Breast epithelium (tissue), 4 donors: ENCODE data around the gene COL5A1. TPM values are rescaled to one million over a fixed set of nuclear protein-coding genes. Genes with fewer than 3 reads are reported as not detected.
A peak's percentile ranks its signal among the peaks of the same experiment; 100 is the strongest.

Experiments used
- DNase-seq, 2 donors: peaks; one replicate each; pipeline ENCODE4 v3.0.0-alpha.2; 2019; ENCODE audit warnings: low spot score in 2 of 2
- H3K27ac ChIP-seq, 2 donors: fragments of 200-600 bp; sonication (generic) in 1 of 2; one replicate each; pipeline ENCODE4 v1.5.1; 2016 to 2019; ENCODE audit warnings: mild to moderate bottlenecking in 1 of 2
- H3K27me3 ChIP-seq, 2 donors: fragments of 200-600 bp; sonication (generic) in 1 of 2; one replicate each; pipeline versions ENCODE4 v1.5.1 to v1.6.0; 2017 to 2019; ENCODE audit warnings: control low read depth in 1 of 2, mild to moderate bottlenecking in 1 of 2
- H3K36me3 ChIP-seq: fragments of 200-600 bp; one replicate; pipeline ENCODE4 v1.5.1; 2019
- H3K4me1 ChIP-seq, 2 donors: fragments of 200-600 bp; sonication (generic); one replicate each; pipeline ENCODE4 v1.5.1; 2016 to 2019; ENCODE audit warnings: control low read depth in 1 of 2
- H3K4me3 ChIP-seq, 3 donors: fragments of 200-600 bp; sonication (generic); 1 replicate in 2 of 3; 2 replicates in 1 of 3; pipeline ENCODE4 v1.5.1; 2016 to 2019; ENCODE audit warnings: mild to moderate bottlenecking in 3 of 3, moderate library complexity in 2 of 3
- H3K9me3 ChIP-seq, 2 donors: fragments of 200-600 bp; sonication (generic) in 1 of 2; one replicate each; pipeline ENCODE4 v1.5.1; 2016 to 2019; ENCODE audit warnings: control low read depth in 1 of 2
- POLR2A ChIP-seq: fragments of 450-650 bp; IDR thresholded peaks from one replicate; pipeline ENCODE4 v1.6.1; 2016; ENCODE audit warnings: antibody characterized with exemption, mild to moderate bottlenecking, moderate library complexity
- POLR2AphosphoS5 ChIP-seq, 3 donors: sonication (generic); formaldehyde crosslinking; IDR thresholded peaks; one replicate each; pipeline ENCODE4 v1.6.1; 2017; ENCODE audit warnings: antibody characterized with exemption in 3 of 3
- intact Hi-C: fragments of 100-400 bp; cut with DNase I; formaldehyde crosslinking; loops from one replicate; pipeline ENCODE4 v1.15.1; 2023; ENCODE audit warnings: low total_unique reads
- total RNA-seq, 3 donors: library from RNA; depleted of rRNA; stranded (reverse); fragments of >200 nt; gene quantifications; one replicate each; pipeline ENCODE4 v1.1.0, GENCODE V29; 2016
- TF ChIP-seq, protein P1 (sequence below), 3 donors: fragments of 450-650 bp; IDR thresholded peaks; one replicate each; pipeline ENCODE4 v1.5.1; 2016 to 2017; ENCODE audit warnings: antibody characterized with exemption in 3 of 3, mild to moderate bottlenecking in 3 of 3, moderate library complexity in 3 of 3

The COL5A1 gene
- total RNA-seq, 3 donors from 2014 or later = 12.1 to 17.0 (median 15.4) TPM

DNA sequence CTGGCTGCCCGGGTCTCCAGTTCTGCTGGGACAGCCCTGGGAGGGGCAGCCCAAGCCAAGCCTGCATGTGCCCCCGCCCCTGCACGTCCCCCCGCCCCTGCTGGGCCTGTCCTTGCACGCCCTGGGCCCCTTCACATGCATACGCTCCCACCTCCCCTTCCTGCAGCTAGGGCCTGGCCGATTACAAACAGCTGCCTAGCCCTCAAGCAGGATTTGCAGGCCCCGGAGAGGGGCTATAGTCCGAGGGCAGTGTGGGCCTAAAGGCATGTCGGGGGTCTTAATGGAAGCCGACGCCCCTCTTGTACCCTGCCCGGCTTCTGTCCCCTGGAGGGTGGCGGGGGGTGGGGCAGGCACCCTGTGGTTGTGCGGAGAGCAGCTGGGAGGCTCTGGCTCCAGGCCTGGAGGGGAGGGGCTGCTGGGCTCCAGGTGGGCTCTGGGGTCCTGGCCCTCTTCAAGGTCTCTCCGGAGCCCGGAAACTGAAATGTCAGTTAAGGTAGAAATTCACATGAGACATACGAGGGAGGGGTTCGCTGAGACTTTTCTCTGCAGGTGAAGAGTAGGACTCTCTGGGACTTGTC, 16.9 kb downstream of the COL5A1 start:
- intact Hi-C loops = no loop called here
- Histone ChIP-seq H3K4me1 (peaks cover 0 to under 1% of the 10 kb centered on the region in 2 donors), H3K27me3 (no peaks in the 10 kb centered on the region), H3K9me3 (peaks cover 0 to 7% of the 10 kb centered on the region in 2 donors), H3K4me3 (no peak overlapping the region), H3K27ac (peak overlapping the region in 1 of 2 donors; percentile 61), H3K36me3 (no peaks in the 10 kb centered on the region)
- TF ChIP-seq POLR2AphosphoS5 (IDR thresholded peaks at IDR 0.05) (no peak), POLR2A (no peak)
- TF ChIP-seq, protein P1, sequence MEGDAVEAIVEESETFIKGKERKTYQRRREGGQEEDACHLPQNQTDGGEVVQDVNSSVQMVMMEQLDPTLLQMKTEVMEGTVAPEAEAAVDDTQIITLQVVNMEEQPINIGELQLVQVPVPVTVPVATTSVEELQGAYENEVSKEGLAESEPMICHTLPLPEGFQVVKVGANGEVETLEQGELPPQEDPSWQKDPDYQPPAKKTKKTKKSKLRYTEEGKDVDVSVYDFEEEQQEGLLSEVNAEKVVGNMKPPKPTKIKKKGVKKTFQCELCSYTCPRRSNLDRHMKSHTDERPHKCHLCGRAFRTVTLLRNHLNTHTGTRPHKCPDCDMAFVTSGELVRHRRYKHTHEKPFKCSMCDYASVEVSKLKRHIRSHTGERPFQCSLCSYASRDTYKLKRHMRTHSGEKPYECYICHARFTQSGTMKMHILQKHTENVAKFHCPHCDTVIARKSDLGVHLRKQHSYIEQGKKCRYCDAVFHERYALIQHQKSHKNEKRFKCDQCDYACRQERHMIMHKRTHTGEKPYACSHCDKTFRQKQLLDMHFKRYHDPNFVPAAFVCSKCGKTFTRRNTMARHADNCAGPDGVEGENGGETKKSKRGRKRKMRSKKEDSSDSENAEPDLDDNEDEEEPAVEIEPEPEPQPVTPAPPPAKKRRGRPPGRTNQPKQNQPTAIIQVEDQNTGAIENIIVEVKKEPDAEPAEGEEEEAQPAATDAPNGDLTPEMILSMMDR (IDR thresholded peaks at IDR 0.05) = no peak
- no peak for DNase-seq

DNA sequence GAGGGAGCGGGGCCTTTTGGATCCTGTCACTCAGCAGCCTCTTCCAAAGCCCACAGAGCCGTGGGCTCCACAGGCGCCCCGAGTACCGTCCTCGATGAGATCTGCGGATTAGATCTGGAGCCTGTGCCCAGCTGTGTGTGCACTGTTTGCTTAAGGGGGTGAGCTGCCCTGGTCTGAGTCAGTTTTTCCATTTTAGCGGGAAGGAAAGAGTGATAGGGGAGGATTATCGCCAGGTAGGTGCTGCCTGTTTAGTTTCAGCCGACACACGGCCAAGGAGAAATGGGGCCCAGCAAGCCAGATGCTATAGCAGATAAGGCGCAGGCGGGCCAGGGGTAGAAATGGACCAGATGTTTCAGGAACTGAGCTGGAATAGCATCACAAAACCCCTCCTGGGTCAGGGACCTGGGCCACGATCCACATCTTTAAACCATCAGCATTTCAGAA, 18.1 kb downstream of the COL5A1 start:
- Histone ChIP-seq H3K27ac (peak overlapping the region in 1 of 2 donors; percentile 55), H3K27me3 (no peaks in the 10 kb centered on the region), H3K4me3 (no peak overlapping the region), H3K9me3 (peaks cover 0 to 7% of the 10 kb centered on the region in 2 donors), H3K4me1 (no peaks in the 10 kb centered on the region), H3K36me3 (no peaks in the 10 kb centered on the region)
- intact Hi-C loops = loop anchor here (2.0 kb wide), 1 partner anchor 87 kb away; no protein-coding TSS in a partner anchor
- no peak for DNase-seq
- TF ChIP-seq, protein P1 (IDR thresholded peaks at IDR 0.05) = no peak
- no peak for TF ChIP-seq POLR2AphosphoS5 (IDR thresholded peaks at IDR 0.05)
- TF ChIP-seq POLR2A = no peak

DNA sequence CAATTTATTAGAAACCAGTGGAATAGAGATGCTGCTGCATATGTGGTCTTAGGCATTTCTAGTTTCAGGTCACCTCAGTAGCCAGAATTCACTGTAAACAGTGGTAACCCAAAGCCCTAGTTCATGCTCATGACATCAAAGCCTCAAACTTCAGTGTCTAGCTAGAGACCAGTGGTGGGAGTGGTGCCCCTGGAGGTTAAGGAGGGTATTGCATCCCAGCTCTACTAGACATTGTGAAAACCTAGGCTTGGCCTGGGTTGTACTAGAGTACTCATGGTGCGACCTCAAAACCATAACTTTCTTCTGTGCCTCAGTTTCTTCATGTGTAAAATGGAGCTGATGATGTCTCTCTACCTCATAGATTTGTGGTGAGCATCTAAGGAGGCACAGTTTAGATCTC, 18.8 kb downstream of the COL5A1 start:
- intact Hi-C loops = loop anchor here (2.0 kb wide), 1 partner anchor 88 kb away; no protein-coding TSS in a partner anchor

DNA sequence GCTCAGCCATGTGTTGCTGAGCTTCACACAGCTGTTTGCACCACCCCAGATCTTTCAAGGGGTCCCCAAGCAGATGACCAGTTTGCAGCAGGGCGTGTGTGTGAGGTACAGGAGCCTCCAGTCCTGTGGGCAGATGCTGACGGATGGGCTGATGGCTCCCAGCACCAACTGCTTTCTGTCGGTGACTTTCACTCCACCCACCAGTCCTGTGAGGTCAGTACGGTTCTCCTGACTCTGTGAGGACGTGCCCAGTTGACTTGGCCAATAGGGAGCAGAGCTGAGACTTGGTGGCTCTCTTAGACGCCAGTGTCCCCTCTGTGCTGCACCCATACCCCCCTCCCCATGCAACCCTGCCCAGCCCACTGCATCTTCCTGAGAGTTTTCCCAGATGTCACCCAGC, 19.7 kb downstream of the COL5A1 start:
- H3K27me3 ChIP-seq = no peaks in the 10 kb centered on the region
- peak overlapping the region in 1 of 2 donors; percentile 80 for H3K27ac ChIP-seq
- no peaks in the 10 kb centered on the region for H3K36me3 ChIP-seq
- no peaks in the 10 kb centered on the region for H3K4me1 ChIP-seq
- no peak for DNase-seq
- TF ChIP-seq, protein P1 (IDR thresholded peaks at IDR 0.05) = no peak
- no peak overlapping the region for H3K4me3 ChIP-seq
- intact Hi-C loops = loop anchor here (2.0 kb wide), 1 partner anchor 88 kb away; no protein-coding TSS in a partner anchor
- peaks cover 0 to 7% of the 10 kb centered on the region in 2 donors for H3K9me3 ChIP-seq

More for the DNA sequence above, 18.8 kb downstream of the COL5A1 start:
- TF ChIP-seq, protein P1 (IDR thresholded peaks at IDR 0.05) = peak; percentile 12 to 28 (median 13)
- no peak for TF ChIP-seq POLR2AphosphoS5 (IDR thresholded peaks at IDR 0.05)
- no peaks in the 10 kb centered on the region for H3K36me3 ChIP-seq
- H3K27me3 ChIP-seq = no peaks in the 10 kb centered on the region
- peaks cover 0 to 7% of the 10 kb centered on the region in 2 donors for H3K9me3 ChIP-seq
- H3K4me3 ChIP-seq = no peak overlapping the region
- H3K27ac ChIP-seq = peak overlapping the region in 1 of 2 donors; percentile 80
- H3K4me1 ChIP-seq = no peaks in the 10 kb centered on the region
- no peak for DNase-seq

DNA sequence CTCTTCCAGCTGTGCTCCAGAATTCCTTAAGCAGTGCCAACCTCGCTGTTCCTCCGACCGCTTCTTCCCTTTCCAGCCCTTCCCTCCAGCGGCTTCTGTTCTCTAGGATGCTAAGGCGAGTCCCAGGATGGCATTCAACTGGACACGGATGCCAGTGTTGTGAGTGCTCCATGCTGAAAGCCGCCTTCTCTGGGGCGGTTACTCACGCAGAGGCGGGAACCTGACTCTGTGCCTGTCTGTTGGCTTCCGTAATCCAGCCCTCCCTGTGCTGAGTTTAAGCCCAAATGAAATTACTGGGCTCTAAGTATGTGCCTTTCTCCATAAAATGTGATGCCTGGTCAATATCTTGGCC, 20.2 kb downstream of the COL5A1 start:
- no peaks in the 10 kb centered on the region for H3K27me3 ChIP-seq
- no peaks in the 10 kb centered on the region for H3K4me1 ChIP-seq
- H3K4me3 ChIP-seq = no peak overlapping the region
- peak overlapping the region in 1 of 2 donors; percentile 80 for H3K27ac ChIP-seq
- intact Hi-C loops = loop anchor here (2.0 kb wide), 1 partner anchor 89 kb away; no protein-coding TSS in a partner anchor
- H3K9me3 ChIP-seq = peaks cover 0 to 7% of the 10 kb centered on the region in 2 donors
- no peak for DNase-seq
- H3K36me3 ChIP-seq = no peaks in the 10 kb centered on the region
- TF ChIP-seq POLR2AphosphoS5 (IDR thresholded peaks at IDR 0.05) = peak in 1 of 3 donors; percentile 11
- no peak for TF ChIP-seq POLR2A
- TF ChIP-seq, protein P1 (IDR thresholded peaks at IDR 0.05) = no peak
